ENCODE results near the gene IHH. TPM values are rescaled to one million over a fixed set of nuclear protein-coding genes. Genes with fewer than 3 reads are reported as not detected.

Gene IHH
- total and polyA plus RNA-seq, 2 donors (not counting 1 experiment from before 2014, with no cell fraction given) = 0.15 to 0.22 TPM

Small RNA genes within 50 kb of the gene (small RNA-seq; reads per million reads assigned to genes)
- not detected for gene MIR3131 (ENCODE audit: insufficient read length, low read depth, low replicate concordance)
- gene RN7SL764P (ENCODE audit: insufficient read length, low read depth, low replicate concordance) = not detected

Other genes starting within 250 kb of the IHH start
- not detected in 2 replicates for gene PRKAG3, start 229.1 kb downstream of the IHH start, total RNA-seq
- not detected in 2 replicates for gene PRKAG3, start 229.1 kb downstream of the IHH start, polyA plus RNA-seq
- 0.84 and 1.2 TPM in 2 replicates for gene WNT6, start 201.1 kb downstream of the IHH start, total RNA-seq
- 0.75 and 2.0 TPM in 2 replicates for gene WNT6, start 201.1 kb downstream of the IHH start, polyA plus RNA-seq
- 36.6 and 44.9 TPM in 2 replicates for gene WNT10A, start 180.1 kb downstream of the IHH start, total RNA-seq
- 15.2 and 24.5 TPM in 2 replicates for gene WNT10A, start 180.1 kb downstream of the IHH start, polyA plus RNA-seq
- 0.12 TPM in 1 of 2 replicates, not detected in the other for gene CDK5R2, start 101.3 kb downstream of the IHH start, total RNA-seq
- gene CDK5R2, start 101.3 kb downstream of the IHH start, polyA plus RNA-seq = not detected in 2 replicates
- gene FEV, start 75.7 kb downstream of the IHH start, total RNA-seq = not detected in 2 replicates
- gene FEV, start 75.7 kb downstream of the IHH start, polyA plus RNA-seq = not detected in 2 replicates
- not detected in 2 replicates for gene CRYBA2, start 67.5 kb downstream of the IHH start, total RNA-seq
- not detected in 2 replicates for gene CRYBA2, start 67.5 kb downstream of the IHH start, polyA plus RNA-seq
- gene CFAP65, start 19.4 kb downstream of the IHH start, total RNA-seq = not detected in 2 replicates
- not detected in 2 replicates for gene CFAP65, start 19.4 kb downstream of the IHH start, polyA plus RNA-seq
- 20.3 and 25.0 TPM in 2 replicates for gene NHEJ1, start 99.9 kb upstream of the IHH start, total RNA-seq
- 13.0 and 14.9 TPM in 2 replicates for gene NHEJ1, start 99.9 kb upstream of the IHH start, polyA plus RNA-seq
- gene SLC23A3, start 109.1 kb upstream of the IHH start, total RNA-seq = 15.2 and 16.6 TPM in 2 replicates
- 2.2 and 2.4 TPM in 2 replicates for gene SLC23A3, start 109.1 kb upstream of the IHH start, polyA plus RNA-seq
- 146 and 150 TPM in 2 replicates for gene CNPPD1, start 116.0 kb upstream of the IHH start, total RNA-seq
- 159 and 204 TPM in 2 replicates for gene CNPPD1, start 116.0 kb upstream of the IHH start, polyA plus RNA-seq
- gene RETREG2, start 117.4 kb upstream of the IHH start, total RNA-seq = 86.3 and 102 TPM in 2 replicates
- gene RETREG2, start 117.4 kb upstream of the IHH start, polyA plus RNA-seq = 45.4 and 46.7 TPM in 2 replicates
- 55.2 and 58.7 TPM in 2 replicates for gene ZFAND2B, start 145.9 kb upstream of the IHH start, total RNA-seq
- gene ZFAND2B, start 145.9 kb upstream of the IHH start, polyA plus RNA-seq = 115 and 116 TPM in 2 replicates
- 10.5 and 12.3 TPM in 2 replicates for gene ABCB6, start 158.0 kb upstream of the IHH start, total RNA-seq
- 11.6 and 15.3 TPM in 2 replicates for gene ABCB6, start 158.0 kb upstream of the IHH start, polyA plus RNA-seq
- gene ATG9A, start 168.7 kb upstream of the IHH start, total RNA-seq = 59.4 and 65.5 TPM in 2 replicates
- gene ATG9A, start 168.7 kb upstream of the IHH start, polyA plus RNA-seq = 41.8 and 42.7 TPM in 2 replicates
- 181 and 199 TPM in 2 replicates for gene ANKZF1, start 168.9 kb upstream of the IHH start, total RNA-seq
- 152 and 180 TPM in 2 replicates for gene ANKZF1, start 168.9 kb upstream of the IHH start, polyA plus RNA-seq
- gene GLB1L, start 184.5 kb upstream of the IHH start, total RNA-seq = 3.9 and 4.1 TPM in 2 replicates
- 2.4 and 2.9 TPM in 2 replicates for gene GLB1L, start 184.5 kb upstream of the IHH start, polyA plus RNA-seq
- gene STK16, start 184.6 kb upstream of the IHH start, total RNA-seq = 29.0 and 29.3 TPM in 2 replicates
- 46.9 and 60.1 TPM in 2 replicates for gene STK16, start 184.6 kb upstream of the IHH start, polyA plus RNA-seq
- gene TUBA4B, start 192.3 kb upstream of the IHH start, total RNA-seq = not detected in 2 replicates
- 0.12 TPM in 1 of 2 replicates, not detected in the other for gene TUBA4B, start 192.3 kb upstream of the IHH start, polyA plus RNA-seq
- gene TUBA4A, start 193.0 kb upstream of the IHH start, total RNA-seq = 196 and 213 TPM in 2 replicates
- gene TUBA4A, start 193.0 kb upstream of the IHH start, polyA plus RNA-seq = 155 and 338 TPM in 2 replicates
- 169 and 184 TPM in 2 replicates for gene DNAJB2, start 218.4 kb upstream of the IHH start, total RNA-seq
- 127 and 222 TPM in 2 replicates for gene DNAJB2, start 218.4 kb upstream of the IHH start, polyA plus RNA-seq
- not detected in 2 replicates for gene PTPRN, start 248.5 kb upstream of the IHH start, total RNA-seq
- 0.04 and 0.09 TPM in 2 replicates for gene PTPRN, start 248.5 kb upstream of the IHH start, polyA plus RNA-seq

Measured in B cell (primary cell).